CD1c-positive myeloid dendritic cell (primary cell): Measurements from ENCODE around the gene FYN.
A peak's percentile ranks its signal among the peaks of the same experiment; 100 is the strongest.

Source experiments
- DNase-seq: peaks from one replicate; pipeline ENCODE4 v3.0.0-alpha.2; 2016; ENCODE audit errors: extremely low spot score

The FYN gene

DNA sequence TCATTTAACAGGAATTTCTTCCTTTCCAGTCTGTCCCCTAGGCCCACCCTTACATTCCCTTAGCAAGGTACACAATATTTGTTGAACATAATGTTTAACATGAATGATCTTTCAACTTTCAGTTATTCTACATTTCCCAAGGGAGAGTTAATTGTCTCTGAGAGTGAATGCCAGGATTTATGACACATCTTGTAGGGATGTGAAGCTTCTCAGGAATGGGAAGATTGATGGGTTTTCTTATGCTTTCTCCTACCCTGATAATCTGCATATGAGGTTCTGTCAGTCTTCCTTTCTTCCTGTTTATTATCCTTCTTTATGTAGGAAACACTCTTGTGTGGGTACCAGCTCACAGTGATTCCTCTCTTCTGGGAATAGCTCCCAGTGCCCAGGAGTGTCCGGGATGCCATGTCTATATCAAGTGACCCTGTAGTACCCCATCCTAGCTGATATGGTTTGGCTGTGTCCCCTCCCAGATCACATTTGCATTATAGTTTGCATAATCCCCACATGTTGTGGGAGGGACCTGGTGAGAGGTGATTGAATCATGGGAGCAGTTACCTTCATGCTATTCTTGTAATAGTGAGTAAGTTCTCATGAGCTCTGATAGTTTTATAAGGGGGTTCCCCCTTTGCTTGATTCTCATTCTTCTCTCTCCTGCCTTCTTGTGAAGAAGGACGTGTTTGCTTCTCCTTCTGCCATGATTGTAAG, 7.1 kb upstream of the FYN start:
- no peak for DNase-seq

DNA sequence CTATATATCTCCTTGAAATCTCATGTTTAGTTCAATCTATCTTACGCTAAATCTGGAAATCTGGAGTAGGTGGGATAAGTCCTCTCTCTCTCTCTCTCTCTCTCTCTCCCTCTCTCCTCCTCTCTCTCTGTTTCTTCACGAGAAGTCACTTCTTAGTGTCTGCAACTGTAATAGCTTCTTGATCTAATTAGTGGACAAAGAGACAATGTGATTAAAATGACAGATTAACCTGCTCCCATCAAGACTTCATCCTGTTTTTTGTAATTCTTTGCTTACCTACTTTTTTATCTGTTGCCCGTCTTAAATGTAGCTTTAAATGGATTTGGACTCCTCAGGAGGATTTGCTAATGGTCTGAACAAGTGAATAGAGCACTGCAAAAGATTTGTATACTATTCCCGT, 2.5 kb upstream of the FYN start:
- no peak for DNase-seq

DNA sequence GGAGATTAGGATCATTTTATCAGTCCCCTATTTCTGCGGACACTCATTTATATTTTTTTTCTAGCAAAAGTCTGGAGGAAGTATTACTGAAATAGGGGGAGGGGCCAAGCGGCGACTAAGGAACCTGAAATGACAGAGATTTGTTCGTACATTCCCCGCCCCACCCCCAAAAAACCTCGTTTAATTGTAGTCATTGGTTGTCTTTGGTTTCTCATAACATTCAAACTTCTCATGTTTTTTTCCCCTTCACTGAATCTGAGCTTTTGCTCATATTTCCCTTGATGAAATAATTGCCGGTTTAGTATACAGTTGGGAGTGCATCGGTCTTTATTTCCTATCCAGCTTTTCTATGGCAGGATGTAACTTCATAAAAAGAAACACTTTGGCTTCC, 768 bp upstream of the FYN start:
- peak; percentile 58 for DNase-seq

DNA sequence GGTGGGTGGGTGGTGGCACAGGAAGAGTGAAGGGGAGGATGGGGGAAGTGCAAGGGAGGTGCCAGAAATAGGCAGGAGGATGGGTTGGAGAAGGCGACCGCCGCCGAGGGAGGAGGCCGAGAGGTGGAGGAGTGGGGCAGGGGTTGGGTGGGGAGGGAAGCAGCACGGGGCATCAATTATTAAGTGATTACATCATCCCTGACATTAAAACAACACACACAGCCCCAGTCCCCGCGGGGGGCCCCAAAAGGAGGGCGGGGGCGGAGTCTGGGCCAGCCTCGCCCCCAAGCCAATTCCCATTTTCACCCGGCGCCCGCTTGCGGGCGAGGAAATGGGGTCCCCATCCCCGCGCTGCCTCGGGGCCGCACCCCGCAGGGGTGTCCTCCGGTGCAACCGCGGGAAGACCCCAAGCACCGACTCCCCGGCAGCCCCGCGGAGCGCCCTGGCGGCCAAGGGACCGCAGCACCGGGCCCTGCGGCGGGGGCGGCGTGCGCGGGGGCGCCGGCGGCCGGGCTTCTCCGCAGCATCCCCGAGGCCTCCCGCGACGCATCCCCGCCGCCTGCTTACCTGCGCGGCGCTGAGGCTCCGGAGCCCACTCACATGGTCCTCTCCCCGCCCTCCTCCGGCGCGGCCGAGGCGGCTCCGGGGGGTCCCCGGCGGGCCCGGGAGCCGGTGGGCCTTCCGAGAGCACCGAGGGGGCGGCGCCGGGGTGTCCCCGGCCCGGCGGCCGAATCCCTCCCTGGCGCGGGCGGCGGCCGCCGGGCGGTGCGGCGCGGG, 663 bp downstream of the FYN start:
- DNase-seq, result peak; percentile 35

DNA sequence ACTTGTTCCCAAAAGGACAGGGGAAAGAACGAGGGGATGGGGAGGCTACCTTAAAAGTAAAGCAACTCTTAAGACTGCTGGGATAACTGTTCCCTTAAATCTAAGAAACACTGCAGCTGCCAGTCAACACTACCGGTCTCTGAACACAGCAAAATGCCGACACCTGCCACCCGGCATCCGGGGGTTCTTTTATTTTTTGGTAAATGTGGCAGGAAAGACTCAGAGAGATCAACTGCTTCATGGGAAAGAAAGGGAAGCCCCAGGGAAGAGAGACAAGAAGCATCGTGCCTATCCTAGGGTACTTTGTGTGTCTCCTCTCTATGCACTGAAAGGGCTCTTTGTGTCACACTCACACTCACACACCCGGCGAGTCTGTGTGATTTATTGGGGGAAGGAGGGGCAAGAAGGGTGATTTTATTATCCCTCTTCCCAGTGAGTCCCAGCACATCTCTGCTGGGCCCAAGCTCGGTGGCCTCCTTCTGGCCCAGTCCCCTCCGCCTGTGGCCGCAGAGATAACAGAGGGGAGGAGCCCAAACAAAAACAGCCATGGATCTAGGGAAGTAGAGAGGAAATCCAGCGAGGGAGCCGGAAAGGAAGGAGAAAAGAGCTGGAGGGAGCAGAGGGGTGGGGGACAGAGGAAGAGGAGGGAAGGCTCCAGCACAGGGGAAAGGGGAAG, 1.4 kb downstream of the FYN start:
- peak; percentile 17 for DNase-seq

DNA sequence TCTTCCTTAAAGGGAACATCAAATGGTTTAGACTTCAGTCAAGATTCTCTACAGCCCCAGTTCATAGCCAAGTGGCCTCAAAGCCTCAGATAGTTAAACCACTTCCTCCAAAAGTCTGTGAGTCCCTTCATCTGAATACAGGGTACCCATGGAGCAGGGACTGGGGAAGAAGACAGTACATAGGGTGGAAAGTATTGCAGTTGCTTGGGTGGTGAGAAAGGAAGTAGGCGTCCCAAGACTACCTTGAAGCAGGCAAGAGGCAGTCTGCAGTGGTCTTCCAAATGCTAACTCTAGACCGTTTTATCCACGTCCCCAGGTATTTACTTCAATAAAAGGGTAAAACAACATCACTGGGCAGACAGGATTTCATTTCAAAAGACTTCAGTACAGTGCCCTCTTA, 2.0 kb downstream of the FYN start:
- DNase-seq, result peak; percentile 34

DNA sequence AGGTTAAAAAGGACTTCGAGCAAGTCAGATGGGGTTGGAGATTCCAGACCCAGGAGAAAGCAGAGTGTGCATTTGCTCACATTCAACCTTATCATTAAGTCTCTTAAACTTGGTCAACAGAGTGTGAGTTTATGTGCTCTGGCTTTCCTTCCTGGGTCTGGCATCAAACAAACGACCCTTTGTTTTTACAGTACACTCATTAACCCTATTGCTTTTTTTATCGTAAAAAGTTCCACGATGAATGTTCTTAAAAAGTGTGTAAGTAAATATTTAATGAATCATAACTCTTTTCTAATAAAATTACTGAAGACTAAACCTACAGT, 2.5 kb downstream of the FYN start:
- no peak for DNase-seq

DNA sequence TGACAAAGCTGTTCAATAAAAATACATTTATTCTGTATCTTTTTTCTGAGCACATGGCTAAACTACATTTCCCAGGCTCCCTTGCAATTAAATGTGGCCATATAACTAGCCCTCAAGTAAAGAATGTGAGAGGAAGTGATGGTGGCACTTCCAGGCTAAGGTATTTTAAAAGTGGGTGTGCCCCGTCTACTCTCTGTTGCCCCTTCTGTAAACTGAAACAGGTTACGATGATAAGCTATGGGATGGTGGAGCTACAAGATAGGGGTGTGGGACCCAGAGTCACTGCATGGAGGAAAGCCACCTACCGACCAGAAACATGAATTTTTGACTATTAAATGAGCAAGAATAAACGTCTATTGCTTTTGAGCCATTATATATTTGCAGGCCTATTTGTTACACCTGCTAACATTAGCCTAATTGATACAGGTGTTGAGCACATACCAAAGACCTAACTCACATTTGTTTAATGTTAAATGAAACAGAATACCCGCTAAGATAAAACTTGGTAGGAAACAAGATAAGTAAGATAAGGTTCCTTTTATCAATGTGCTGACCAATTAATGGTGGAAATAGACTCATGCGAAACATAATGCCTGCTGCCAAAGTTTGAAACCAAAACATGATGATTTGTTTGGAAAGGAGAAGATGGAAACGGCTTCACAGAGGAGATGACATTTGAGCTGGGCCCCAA, 3.1 kb downstream of the FYN start:
- no peak for DNase-seq

DNA sequence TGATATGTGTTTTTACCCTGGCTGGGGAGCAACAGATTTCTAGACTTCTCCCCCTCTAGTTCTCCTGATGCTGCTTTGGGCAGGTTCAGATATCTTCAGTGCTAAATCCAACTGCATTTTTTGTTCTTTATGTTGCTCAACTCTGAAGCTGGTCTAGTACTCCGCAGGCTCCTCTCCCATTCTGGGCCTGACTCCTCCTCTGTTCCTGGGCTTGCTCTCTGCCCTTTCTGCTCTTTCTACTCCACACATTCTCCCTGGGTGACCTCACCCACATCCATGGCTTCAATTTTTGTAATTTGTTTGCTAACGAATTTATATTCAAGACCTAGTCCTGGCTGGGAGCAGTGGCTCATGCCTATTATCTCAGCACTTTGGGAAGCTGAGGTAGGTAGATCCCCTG, 6.4 kb downstream of the FYN start:
- no peak for DNase-seq

DNA sequence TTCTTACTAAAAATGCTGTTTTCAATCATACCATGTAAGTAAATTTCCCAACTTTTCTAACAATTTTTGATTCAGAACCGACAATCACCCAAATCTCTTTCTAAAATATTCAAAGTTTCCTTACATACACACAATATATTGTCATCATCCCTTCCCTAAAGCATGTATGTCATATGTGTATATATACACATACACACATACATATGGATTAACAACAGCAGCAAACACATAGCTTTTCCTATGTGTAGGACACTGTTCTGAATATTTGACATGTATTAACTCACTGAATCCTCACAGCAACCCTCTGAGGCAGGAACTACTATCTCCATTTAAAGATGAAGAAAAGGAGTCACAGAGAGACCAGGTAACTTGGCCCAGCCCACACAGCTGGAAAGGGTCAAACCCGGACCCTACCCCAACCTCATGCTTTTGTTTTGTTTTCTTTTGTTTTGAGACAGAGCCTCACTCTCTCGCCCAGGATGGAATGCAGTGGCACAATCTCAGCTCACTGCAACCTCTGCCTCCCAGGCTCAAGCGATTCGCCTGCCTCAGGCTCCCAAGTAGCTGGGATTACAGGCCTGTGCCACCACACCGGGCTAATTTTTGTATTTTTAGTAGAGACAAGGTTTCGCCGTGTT, 7.2 kb downstream of the FYN start:
- DNase-seq, result no peak

DNA sequence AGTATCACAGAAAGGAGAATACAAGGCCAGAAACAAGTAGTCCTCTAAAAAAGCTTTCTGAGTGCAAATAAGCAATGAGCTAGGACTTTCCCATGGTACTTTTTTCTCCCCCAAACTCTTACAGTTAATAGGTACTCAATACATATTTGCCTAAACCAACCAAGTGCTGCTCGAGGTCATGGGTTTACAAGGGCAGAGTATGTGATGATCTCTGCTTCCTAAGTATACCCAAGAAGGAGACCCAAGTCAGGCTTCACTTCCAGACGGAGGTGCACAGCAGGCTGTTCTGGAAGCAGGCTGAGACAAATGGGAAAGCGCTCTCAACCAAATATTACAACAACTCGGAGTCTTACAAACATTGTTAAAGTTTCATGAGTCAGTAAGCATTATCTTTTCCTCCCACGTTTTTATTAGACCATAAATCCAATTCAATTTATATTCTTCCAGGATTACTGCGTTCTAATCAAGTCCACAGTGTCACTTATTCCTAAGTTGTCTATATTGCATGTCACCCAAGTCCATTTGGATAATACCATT, 8.1 kb downstream of the FYN start:
- no peak for DNase-seq

DNA sequence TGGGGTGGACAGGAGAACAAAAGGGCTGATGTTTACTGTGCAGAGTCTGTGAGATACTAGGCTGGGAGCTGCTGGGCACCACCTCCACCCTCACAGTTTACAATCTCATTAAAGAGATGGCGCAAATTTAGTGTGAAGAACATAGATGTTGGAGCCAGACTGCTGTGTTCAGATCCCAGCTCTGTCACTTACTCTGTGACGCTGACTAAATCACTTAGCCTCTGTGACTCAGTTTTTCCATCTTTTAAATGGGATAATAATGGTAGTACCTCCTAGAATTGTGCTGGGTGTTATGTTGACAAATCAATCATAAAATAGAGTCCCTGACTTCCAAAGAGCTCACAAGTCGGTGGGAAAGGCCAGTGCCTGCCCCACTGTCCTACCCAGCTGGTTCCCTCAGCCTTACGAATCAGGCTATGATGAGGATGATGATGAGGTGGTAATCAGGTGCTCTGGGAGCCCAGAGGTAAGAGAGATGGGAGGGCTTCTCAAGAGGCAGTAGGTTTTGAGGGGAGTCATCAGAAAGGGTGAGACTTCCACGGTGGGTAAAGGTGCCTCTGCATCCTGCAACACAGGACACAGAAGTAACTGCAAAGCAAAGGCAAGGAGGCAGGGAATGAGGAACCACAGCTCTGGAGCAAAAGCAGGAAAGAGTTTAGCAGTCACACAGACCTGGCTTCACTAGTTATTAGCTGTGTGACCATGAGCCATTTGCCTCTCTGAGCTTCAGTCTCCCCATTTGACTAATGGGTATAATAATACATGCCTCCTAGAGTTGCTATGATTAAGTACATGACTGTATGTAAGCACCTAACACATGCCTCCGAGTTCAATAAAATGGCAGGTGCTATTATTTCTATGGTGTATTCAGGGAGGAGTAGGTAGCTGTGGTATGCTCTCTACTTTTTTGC, 8.9 kb downstream of the FYN start:
- DNase-seq, result no peak

DNA sequence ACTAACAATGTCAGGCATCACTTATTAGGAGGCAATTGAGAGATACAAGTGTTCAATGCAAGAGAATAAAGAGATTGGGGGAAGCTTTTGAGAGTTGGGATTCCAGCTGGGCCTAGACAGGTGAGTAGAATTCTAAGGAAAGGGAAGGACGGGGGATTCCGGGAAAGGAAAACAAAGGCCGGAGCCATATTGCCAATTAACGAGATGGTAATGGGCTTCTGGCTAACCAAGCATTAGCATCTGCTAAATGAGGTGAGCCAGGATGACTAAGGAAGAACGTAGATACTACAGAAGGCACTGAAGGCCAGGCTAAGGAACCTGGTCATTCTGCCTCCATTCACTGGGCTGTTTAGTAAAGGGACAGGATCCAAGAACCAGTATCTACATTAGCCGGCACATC, 10.5 kb downstream of the FYN start:
- no peak for DNase-seq

DNA sequence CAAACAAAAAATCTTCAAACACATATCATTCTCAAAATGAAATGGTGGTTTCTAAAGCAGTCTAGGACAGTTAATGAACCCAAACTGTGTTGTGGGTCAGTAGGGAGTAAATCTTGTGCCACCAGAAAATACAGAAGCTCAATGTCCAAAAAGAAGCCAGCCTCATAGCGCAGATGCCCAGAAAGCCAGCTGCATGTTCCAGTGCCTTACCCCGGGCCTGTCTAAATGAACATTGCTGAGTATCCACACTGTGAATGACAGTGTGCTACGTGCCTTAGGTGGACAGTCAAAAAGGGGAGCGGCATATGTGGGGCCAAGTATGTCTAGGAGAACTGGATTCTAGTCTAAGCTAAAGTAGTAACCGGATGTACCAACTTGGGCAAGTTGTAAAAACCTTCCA, 10.9 kb downstream of the FYN start:
- DNase-seq, result no peak

DNA sequence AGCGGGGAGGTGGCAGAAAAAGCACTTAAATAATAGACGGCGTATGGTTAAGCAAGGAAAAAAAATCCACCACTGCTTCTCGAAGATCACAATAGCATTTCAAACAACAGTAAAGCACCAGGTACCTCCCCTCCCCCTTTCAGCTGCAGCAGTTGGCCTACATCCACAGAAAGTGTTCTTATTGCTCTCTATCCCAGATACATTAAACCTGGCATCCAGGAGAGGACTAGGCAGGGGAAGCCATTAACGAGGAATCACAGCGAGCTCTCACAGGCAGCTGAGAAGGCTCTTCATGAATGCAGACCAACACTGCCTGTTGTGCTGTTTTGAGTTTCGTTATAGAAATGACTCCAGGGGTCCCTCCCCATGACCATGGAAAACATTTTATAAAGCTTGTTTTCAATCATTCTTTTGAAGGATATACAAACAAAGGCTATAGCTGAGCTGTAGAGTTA, 11.8 kb downstream of the FYN start:
- no peak for DNase-seq

DNA sequence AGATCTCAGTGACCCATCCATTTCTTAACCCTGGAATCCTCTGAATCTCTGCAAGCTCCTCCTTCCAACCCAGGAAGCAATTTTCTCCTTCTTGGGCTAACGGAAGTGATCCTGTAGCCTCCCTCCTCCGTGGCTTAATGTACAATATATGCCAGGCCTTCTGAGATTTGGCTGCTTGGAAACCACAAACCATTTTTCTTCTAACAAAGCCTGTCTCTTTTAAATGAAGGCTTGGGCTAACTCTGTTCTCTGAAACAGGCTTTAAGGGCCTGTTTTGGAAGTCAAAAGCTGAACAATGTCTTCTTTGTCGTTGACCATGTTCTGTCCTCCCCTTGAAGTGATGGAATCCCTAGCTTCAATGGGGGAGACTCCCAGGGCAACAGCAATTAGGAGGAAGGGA, 14.9 kb downstream of the FYN start:
- no peak for DNase-seq

DNA sequence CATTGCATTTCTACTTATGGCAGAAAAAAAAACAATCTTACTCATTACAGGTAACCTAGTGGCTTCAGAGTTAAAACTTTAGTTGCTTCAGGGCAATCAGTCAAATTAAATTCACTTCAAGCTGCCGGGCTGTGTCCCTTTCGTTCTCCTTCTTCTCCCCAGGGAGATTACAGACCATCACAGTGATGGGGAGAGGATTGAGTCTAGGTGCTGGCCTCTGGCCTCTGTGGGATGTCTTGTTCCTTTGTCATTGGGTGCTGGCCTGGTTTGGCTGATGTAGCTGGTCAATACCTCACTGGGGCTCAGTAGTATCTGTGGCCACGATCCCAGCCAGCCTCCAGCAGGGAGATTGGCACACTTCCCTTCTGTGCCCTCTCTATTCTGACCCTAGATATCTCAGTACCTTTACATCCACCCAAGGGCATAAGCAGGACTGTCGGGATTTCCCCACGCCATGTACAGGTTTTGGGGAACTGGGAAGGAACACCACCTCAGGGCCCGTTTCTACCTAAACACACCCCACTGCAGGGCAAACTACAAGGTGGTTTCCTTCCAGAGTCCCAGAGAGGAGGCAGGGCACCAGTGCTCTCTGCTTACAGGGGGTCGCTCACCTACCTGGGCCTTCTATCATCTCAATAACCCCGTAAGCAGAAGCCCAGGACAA, 15.4 kb downstream of the FYN start:
- no peak for DNase-seq

DNA sequence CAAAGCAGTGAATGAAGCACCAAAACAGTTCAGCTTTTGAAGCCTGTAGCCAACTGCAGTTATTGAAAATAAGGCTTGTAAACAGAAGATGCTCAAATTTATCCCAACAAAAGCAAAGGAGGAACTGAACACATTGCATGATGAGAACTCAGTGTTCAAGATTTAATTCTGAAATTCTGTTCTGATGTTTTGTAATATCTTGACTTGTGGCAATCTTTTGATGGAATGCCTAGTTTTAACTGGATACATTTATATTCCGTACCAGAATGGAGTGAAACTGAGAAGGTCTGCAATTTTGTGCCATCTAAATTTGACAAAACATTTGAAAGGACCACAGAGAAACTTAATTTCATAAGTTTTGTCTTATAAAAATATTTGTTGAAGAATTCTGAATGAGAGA, 17.5 kb downstream of the FYN start:
- DNase-seq, result no peak

DNA sequence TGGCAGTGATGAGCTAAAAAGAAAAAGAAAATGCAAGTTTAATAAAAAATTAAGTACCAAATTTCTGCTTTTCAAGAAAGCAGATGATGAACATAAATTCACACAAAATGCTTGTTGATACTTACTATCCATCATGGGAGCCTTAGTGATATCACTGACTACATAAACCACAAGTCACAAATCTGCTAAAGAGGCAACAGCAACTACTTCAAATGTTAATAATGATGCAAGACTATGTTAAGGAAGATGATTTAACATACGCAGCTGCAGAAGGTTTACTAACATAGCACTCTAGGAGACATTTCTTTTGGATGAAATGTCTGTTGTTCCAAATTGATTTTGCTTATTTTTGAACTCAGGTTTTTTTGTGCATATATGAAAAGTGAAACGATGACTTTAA, 18.6 kb downstream of the FYN start:
- DNase-seq, result no peak

DNA sequence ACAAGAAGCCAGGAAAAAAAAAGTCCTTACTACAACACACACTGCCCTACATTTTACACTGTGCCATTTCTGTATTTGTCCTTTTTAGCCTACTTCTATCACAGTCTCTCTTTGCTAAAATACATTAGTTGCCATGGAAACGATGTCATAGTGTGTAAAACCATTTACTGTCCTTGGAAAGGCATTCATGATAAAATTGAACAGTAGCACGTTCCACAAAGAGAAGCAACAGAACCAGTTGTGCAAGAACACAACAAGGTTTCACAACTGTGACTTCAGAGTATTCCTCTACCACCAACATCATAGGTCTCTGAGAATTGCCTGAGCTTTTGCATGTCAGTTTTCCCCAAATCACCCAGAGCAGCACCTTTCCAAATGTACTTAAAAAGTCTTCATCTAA, 20.5 kb downstream of the FYN start:
- peak; percentile 48 for DNase-seq
